Renal cortex interstitium (tissue), 11 donors: ENCODE data around the gene FHAD1. TPM values are rescaled to one million over a fixed set of nuclear protein-coding genes. Genes with fewer than 3 reads are reported as not detected.
"Not testable (repeated sequence)": the region's sequence is repeated elsewhere in the genome, so short reads cannot be mapped to it uniquely, and the experiment has no call there.

Experiments
- DNase-seq, 11 donors: peaks; one replicate each; pipeline ENCODE4 v3.0.0-alpha.2; 2013; ENCODE audit warnings: low read depth in 9 of 11, low spot score in 4 of 11; ENCODE audit errors: extremely low read depth in 1 of 11
- polyA plus RNA-seq, 3 donors: library from polyadenylated mRNA; unstranded; fragments of 120-200 nt; gene quantifications; one replicate each; pipeline ENCODE4 v1.2.1, GENCODE V29; 2013; ENCODE audit not compliant: insufficient read length in 3 of 3

Gene FHAD1
- polyA plus RNA-seq, 3 donors: 3.3 to 6.5 (median 3.5) TPM

GRCh38 chr1:15417059-15417934, 170.3 kb downstream of the FHAD1 start:
- no peak for DNase-seq

- no peak for DNase-seq
Observed at GRCh38 chr1:15418806-15419515, 171.9 kb downstream of the FHAD1 start.

DNA sequence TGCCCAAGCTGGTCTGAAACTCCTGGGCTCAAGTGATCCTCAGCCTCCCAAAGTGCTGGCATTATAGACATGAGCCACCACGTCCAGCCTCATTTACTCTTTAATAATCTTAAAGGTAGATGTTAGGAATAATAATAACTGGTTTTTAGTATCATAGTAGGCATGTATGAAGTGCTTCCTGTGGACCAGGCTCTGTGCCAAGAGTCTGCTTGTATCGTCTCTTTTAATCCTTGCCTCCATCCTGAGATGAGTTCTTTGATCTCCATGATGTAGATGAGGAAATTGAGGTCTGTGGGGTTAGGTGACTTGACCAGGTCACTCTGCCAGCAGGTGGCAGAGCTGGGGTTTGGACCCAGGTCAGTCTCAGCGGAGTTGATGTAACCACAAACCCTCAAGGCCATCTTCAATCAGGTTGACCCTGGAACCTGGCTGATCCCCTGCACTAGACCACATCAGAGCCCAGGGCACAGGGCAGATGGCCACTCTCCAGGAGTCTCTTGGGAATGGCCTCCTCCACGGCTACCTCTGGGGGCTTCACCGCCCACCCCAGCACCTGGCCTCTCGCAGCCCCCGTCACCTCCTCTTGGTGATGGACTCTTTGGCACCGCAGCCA, 173.9 kb downstream of the FHAD1 start:
- no peak for DNase-seq

DNA sequence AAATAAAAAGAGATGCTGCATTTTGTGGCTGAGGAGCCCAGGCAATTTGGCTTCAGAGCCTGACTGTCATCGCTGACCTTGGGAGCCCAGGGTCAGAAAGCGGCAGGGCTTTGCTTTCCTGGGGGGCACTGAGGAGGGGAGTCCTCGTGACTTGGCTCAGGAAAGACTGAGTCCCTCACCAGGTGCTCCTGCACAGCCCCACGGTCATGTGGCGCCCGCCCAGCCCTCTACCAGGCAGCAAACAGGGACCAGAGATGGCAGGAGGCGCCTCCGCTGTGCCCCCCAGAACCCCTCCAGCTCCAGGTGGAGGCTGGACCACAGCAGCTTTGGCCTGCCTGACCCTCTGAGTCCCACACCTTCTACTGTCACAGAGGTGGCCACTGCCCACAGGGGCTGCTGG, 175.8 kb downstream of the FHAD1 start:
- no peak for DNase-seq

GRCh38 chr1:15423355-15424077, 176.5 kb downstream of the FHAD1 start:
- DNase-seq: no peak

GRCh38 chr1:15424146-15424667, 177.2 kb downstream of the FHAD1 start:
- no peak for DNase-seq

- DNase-seq: no peak
Observed at GRCh38 chr1:15424981-15425380, 178.0 kb downstream of the FHAD1 start.

DNA sequence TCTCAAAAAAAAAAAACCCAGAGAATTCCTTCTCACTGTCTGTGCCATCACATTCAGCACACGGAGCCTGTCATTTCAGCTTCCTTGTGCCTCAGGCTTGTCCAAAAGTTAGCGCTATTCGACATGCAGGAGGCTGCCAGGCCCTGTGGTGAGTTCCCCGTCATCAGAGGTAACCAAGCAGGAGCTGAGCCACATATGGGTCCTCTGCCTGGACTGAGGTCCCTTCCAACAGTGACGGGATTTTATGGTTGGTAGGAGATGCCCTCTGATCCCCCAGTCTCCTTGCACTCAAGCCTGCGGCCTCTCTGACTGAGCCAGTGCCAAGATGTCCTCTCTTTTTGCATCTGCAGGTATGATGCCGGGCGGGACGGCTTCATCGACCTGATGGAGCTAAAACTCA, 178.5 kb downstream of the FHAD1 start:
- no peak for DNase-seq

DNA sequence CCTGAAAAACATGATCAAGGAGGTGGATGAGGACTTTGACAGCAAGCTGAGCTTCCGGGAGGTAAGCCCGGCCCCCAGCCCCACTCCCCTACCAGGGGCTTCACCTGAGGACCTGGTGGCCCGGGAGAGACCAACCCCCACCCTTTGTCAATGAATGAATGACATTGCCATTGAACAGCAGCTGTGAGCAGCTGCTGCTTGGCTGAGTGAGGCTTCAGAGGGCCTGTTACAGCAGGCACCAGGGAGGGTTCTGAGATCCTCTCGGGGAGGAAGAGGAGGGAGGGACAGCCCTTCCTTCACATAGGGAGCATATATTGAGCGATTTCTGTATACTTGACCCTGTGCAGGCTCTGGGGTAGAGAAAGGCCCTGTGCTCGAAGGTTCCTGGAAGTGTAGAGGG, 178.9 kb downstream of the FHAD1 start:
- DNase-seq: no peak

DNA sequence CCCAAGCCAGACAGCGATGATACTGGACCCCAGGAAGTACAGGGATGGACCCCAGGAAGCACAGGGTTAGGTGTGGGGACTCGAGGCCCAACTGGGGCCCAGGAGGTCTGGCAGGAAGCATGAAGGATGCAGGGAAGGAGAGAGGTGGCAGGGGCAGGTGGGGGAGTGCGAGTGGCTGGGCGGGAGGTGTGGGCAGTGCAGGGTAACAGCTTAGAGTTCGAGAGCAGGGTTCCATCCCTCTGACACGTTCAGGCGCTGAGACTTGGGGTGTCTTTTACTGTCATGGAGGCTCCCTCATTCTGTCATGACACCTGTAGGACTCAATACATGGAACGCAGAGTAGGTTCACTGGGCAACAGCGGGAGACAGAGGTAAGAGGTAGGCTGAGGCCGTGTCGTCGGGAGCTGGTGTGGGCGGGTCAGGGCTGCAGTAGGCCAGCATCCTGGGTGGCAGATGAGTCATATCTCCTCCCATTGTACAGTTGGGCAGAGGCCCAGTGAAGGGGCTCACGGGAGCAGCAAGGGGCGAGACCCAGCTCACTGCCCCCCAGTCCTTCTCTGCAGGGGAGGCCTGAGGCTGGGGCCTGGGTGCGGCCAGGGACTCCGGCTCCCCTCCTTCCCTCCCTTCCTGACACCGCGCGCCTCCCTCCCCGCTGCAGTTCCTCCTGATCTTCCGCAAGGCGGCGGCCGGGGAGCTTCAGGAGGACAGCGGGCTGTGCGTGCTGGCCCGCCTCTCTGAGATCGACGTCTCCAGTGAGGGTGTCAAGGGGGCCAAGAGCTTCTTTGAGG, 179.7 kb downstream of the FHAD1 start:
- no peak for DNase-seq

- DNase-seq: no peak
Observed at GRCh38 chr1:15427280-15427666, 180.2 kb downstream of the FHAD1 start.

GRCh38 chr1:15428252-15428651, 181.2 kb downstream of the FHAD1 start:
- DNase-seq: not testable (repeated sequence)

DNA sequence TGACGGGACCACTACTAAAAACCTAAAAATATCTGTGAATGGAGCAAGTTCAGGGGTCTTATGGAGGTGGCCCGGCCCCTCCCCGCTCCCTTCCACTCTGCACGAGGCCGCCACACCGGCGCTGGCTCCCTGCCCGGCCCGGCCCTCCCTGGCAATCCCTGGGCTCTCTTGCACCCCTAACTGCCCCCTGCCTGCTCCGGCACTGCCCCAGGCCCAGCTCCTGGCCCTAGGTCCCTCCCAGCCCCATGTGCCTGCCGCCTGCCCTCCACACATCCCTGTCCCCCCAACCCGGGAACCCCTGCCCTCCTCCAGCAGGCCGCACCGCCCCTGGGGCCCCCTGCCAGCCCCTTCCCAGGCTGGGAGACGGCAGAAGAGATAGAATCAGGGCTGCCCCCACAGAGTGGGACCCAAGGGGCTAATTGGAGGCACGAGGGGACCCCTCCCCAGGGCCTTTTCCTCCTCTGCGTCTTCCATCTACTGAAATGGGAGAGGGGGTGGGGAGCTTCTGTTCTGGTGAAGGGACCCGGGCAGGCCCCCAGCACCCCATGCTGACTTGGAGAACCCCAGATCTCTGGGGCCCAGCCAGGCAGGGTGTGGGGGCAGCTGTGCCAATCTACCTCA, 181.9 kb downstream of the FHAD1 start:
- DNase-seq: no peak

GRCh38 chr1:15429701-15430149, 182.7 kb downstream of the FHAD1 start:
- DNase-seq: no peak

DNA sequence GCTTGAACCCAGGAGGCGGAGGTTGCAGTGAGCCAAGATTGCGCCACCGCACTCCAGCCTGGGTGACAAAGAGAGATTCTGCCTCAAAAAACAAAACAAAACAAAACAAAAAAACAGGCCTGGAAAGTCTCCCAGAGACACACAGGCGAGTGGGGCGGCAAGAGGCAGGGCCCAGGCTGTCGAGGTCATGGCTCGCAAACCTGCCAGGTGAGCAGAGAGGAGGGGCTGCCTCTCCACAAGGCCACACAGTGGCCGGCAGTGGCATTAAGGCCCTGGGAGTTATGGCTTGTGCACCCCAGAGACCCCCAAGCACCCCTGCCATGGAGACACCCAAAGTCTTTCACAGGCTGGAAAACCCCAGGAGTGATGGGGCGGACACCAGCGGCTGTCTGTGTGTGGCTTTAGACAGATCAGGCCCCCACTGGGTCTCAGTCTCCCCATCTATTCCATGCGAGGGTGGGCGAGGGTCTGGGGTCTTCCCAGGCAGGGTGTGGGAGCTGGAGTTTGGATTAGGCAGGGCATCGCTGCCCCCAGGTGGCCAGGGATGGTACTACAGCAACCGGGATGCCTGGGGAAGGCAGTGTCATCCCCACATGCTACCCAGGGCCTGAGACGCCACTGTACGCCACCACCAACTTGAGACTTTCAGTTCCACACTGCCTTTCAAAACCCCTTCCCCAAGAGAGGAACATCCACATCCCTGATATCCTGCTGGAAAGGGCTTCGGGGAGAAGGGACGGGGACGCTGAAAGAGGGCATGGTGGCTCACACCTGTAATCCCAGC, 184.0 kb downstream of the FHAD1 start:
- DNase-seq: peak in 2 of 11 donors; percentile 44 to 55

- no peak for DNase-seq
Observed at GRCh38 chr1:15431571-15431948, 184.5 kb downstream of the FHAD1 start.

- DNase-seq: no peak
Observed at GRCh38 chr1:15432324-15432723, 185.3 kb downstream of the FHAD1 start.
